ENCODE data around the gene ITGB6. TPM values are rescaled to one million over a fixed set of nuclear protein-coding genes. Genes with fewer than 3 reads are reported as not detected.
"Not testable (repeated sequence)": the region's sequence is repeated elsewhere in the genome, so short reads cannot be mapped to it uniquely, and the experiment has no call there.

ITGB6 gene
- total RNA-seq, 6 experiments from 2014 or later: 0.11 to 0.68 (median 0.44) TPM; not detected in 2

- WGBS (ENCODE audit: insufficient coverage, low coverage, low lambda C conversion rate, missing lambda C conversion rate): 79% methylated on average over 2 of the region's 2 CpGs
- TF ChIP-seq POLR2A (IDR thresholded peaks at IDR 0.05): no peak
- TF ChIP-seq CTCF (IDR thresholded peaks at IDR 0.05): no peak
- Histone ChIP-seq H3K36me3 (no peaks in the 10 kb centered on the region), H3K4me1 (no peaks in the 10 kb centered on the region), H3K27ac (no peak overlapping the region), H3K4me3 (no peak overlapping the region), H3K27me3 (no peaks in the 10 kb centered on the region), H3K9me3 (no peaks in the 10 kb centered on the region)
- intact Hi-C loops (cut with DNase I): no loop called here
- no peak for ATAC-seq
- DNase-seq: no peak
These were observed 74.7 kb downstream of the ITGB6 start for GRCh38 chr2:160125366-160125765.

GRCh38 chr2:160124571-160124970 lies 75.5 kb downstream of the ITGB6 start:
- 60% methylated on average over 1 of the region's 1 CpG for WGBS (ENCODE audit: insufficient coverage, low coverage, low lambda C conversion rate, missing lambda C conversion rate)
- intact Hi-C loops (cut with DNase I): no loop called here

GRCh38 chr2:160114721-160115120 lies 85.4 kb downstream of the ITGB6 start:
- DNase-seq; H3K4me1 ChIP-seq; H3K36me3 ChIP-seq; H3K27me3 ChIP-seq; intact Hi-C loops (cut with DNase I); H3K9me3 ChIP-seq; ATAC-seq; H3K27ac ChIP-seq; H3K4me3 ChIP-seq: not testable (repeated sequence)
- 62% methylated on average over 7 of the region's 8 CpGs for WGBS (ENCODE audit: insufficient coverage, low coverage, low lambda C conversion rate, missing lambda C conversion rate)

More at GRCh38 chr2:160124571-160124970, 75.5 kb downstream of the ITGB6 start:
- no peak overlapping the region for H3K27ac ChIP-seq
- no peaks in the 10 kb centered on the region for H3K4me1 ChIP-seq
- TF ChIP-seq CTCF (IDR thresholded peaks at IDR 0.05): no peak
- TF ChIP-seq POLR2A (IDR thresholded peaks at IDR 0.05): no peak
- no peak for ATAC-seq
- no peaks in the 10 kb centered on the region for H3K9me3 ChIP-seq
- H3K36me3 ChIP-seq: no peaks in the 10 kb centered on the region
- H3K27me3 ChIP-seq: no peaks in the 10 kb centered on the region
- DNase-seq: no peak
- no peak overlapping the region for H3K4me3 ChIP-seq

GRCh38 chr2:160114020-160114419 lies 86.1 kb downstream of the ITGB6 start:
- ATAC-seq (no peak), DNase-seq (no peak)
- H3K9me3 ChIP-seq: no peaks in the 10 kb centered on the region
- H3K36me3 ChIP-seq: no peaks in the 10 kb centered on the region
- H3K27ac ChIP-seq: no peak overlapping the region
- no peaks in the 10 kb centered on the region for H3K4me1 ChIP-seq
- 60% methylated on average over 3 of the region's 3 CpGs for WGBS (ENCODE audit: insufficient coverage, low coverage, low lambda C conversion rate, missing lambda C conversion rate)
- intact Hi-C loops (cut with DNase I): no loop called here
- TF ChIP-seq CTCF (IDR thresholded peaks at IDR 0.05) (no peak), POLR2A (IDR thresholded peaks at IDR 0.05) (no peak)
- H3K27me3 ChIP-seq: no peaks in the 10 kb centered on the region
- no peak overlapping the region for H3K4me3 ChIP-seq

GRCh38 chr2:160111951-160112798 lies 87.9 kb downstream of the ITGB6 start:
- ATAC-seq (no peak), DNase-seq (no peak)
- 61% methylated on average over 8 of the region's 8 CpGs for WGBS (ENCODE audit: insufficient coverage, low coverage, low lambda C conversion rate, missing lambda C conversion rate)
- TF ChIP-seq POLR2A (IDR thresholded peaks at IDR 0.05) (no peak), CTCF (IDR thresholded peaks at IDR 0.05) (no peak)
- intact Hi-C loops (cut with DNase I): no loop called here
- Histone ChIP-seq H3K4me3 (no peak overlapping the region), H3K4me1 (no peaks in the 10 kb centered on the region), H3K9me3 (no peaks in the 10 kb centered on the region), H3K27ac (no peak overlapping the region), H3K36me3 (no peaks in the 10 kb centered on the region), H3K27me3 (no peaks in the 10 kb centered on the region)

All from right lobe of liver (tissue), 6 donors.